ENCODE measurements around the gene RPA3. TPM values are rescaled to one million over a fixed set of nuclear protein-coding genes. Genes with fewer than 3 reads are reported as not detected.

Gene RPA3
- total RNA-seq, 4 donors from 2014 or later = 10.6 to 21.0 (median 14.1) TPM

- H3K27ac ChIP-seq = no peak overlapping the region
Measured at GRCh38 chr7:7720750-7721621, 2.6 kb upstream of the RPA3 start.

GRCh38 chr7:7720193-7720592 lies 1.8 kb upstream of the RPA3 start:
- Histone ChIP-seq H3K27ac (no peak overlapping the region), H3K27me3 (no peaks in the 10 kb centered on the region), H3K4me3 (no peak overlapping the region), H3K4me1 (no peaks in the 10 kb centered on the region), H3K36me3 (peaks cover 0 to 7% of the 10 kb centered on the region in 2 donors), H3K9me3 (no peaks in the 10 kb centered on the region)
- ATAC-seq = no peak
- TF ChIP-seq POLR2A (IDR thresholded peaks at IDR 0.05) (no peak), POLR2AphosphoS5 (IDR thresholded peaks at IDR 0.05) (no peak), CTCF (IDR thresholded peaks at IDR 0.05) (no peak), EP300 (IDR thresholded peaks at IDR 0.05) (no peak)
- WGBS, 2 donors (ENCODE audit: low coverage in 1 of 2) = 73 to 100% methylated on average over 1 of the region's 1 CpG

More at GRCh38 chr7:7720750-7721621, 2.6 kb upstream of the RPA3 start:
- H3K4me1 ChIP-seq = no peaks in the 10 kb centered on the region
- peaks cover 0 to 7% of the 10 kb centered on the region in 2 donors for H3K36me3 ChIP-seq
- no peaks in the 10 kb centered on the region for H3K27me3 ChIP-seq
- WGBS, 2 donors (ENCODE audit: low coverage in 1 of 2) = 92% methylated on average over 3 to 5 of the region's 5 CpGs
- H3K4me3 ChIP-seq = no peak overlapping the region
- no peak for ATAC-seq
- H3K9me3 ChIP-seq = no peaks in the 10 kb centered on the region
- TF ChIP-seq EP300 (IDR thresholded peaks at IDR 0.05) (no peak), POLR2A (IDR thresholded peaks at IDR 0.05) (no peak), POLR2AphosphoS5 (IDR thresholded peaks at IDR 0.05) (no peak), CTCF (IDR thresholded peaks at IDR 0.05) (no peak)

- ATAC-seq = peak; percentile 79
- Histone ChIP-seq H3K27me3 (no peaks in the 10 kb centered on the region), H3K36me3 (peaks cover 0 to 7% of the 10 kb centered on the region in 2 donors), H3K27ac (no peak overlapping the region), H3K4me3 (no peak overlapping the region), H3K9me3 (no peaks in the 10 kb centered on the region), H3K4me1 (no peaks in the 10 kb centered on the region)
- TF ChIP-seq POLR2AphosphoS5 (IDR thresholded peaks at IDR 0.05) (peak; percentile 21), POLR2A (IDR thresholded peaks at IDR 0.05) (no peak)
- 58 to 72% methylated on average over 2 of the region's 2 CpGs for WGBS, 2 donors (ENCODE audit: low coverage in 1 of 2)
Measured at GRCh38 chr7:7719236-7719635, 829 bp upstream of the RPA3 start.

GRCh38 chr7:7713730-7714129 lies 4.7 kb downstream of the RPA3 start:
- no peak overlapping the region for H3K27ac ChIP-seq
- no peaks in the 10 kb centered on the region for H3K27me3 ChIP-seq
- H3K4me3 ChIP-seq = no peak overlapping the region
- no peaks in the 10 kb centered on the region for H3K4me1 ChIP-seq
- H3K36me3 ChIP-seq = no peaks in the 10 kb centered on the region
- 92 to 96% methylated on average over 4 of the region's 4 CpGs for WGBS, 2 donors (ENCODE audit: low coverage in 1 of 2)
- no peak for ATAC-seq
- no peak for TF ChIP-seq POLR2A (IDR thresholded peaks at IDR 0.05)
- no peak for TF ChIP-seq POLR2AphosphoS5 (IDR thresholded peaks at IDR 0.05)
- no peak for TF ChIP-seq EP300 (IDR thresholded peaks at IDR 0.05)
- no peaks in the 10 kb centered on the region for H3K9me3 ChIP-seq

GRCh38 chr7:7710469-7710868 lies 7.9 kb downstream of the RPA3 start:
- ATAC-seq = no peak
- 83 to 89% methylated on average over 2 of the region's 2 CpGs for WGBS, 2 donors (ENCODE audit: low coverage in 1 of 2)
- no peaks in the 10 kb centered on the region for H3K27me3 ChIP-seq
- no peaks in the 10 kb centered on the region for H3K36me3 ChIP-seq
- peaks cover 0 to 16% (median 0%) of the 10 kb centered on the region in 3 donors for H3K4me1 ChIP-seq
- no peak overlapping the region for H3K27ac ChIP-seq
- H3K9me3 ChIP-seq = no peaks in the 10 kb centered on the region
- TF ChIP-seq EP300 (IDR thresholded peaks at IDR 0.05) (no peak), CTCF (IDR thresholded peaks at IDR 0.05) (no peak), POLR2A (IDR thresholded peaks at IDR 0.05) (no peak), POLR2AphosphoS5 (IDR thresholded peaks at IDR 0.05) (no peak)
- H3K4me3 ChIP-seq = no peak overlapping the region

- H3K4me3 ChIP-seq = no peak overlapping the region
- H3K27me3 ChIP-seq = no peaks in the 10 kb centered on the region
- no peak overlapping the region for H3K27ac ChIP-seq
- no peak for TF ChIP-seq POLR2A (IDR thresholded peaks at IDR 0.05)
- no peak for TF ChIP-seq POLR2AphosphoS5 (IDR thresholded peaks at IDR 0.05)
- 75 to 80% methylated on average over 3 of the region's 3 CpGs for WGBS, 2 donors (ENCODE audit: low coverage in 1 of 2)
- H3K9me3 ChIP-seq = no peaks in the 10 kb centered on the region
- ATAC-seq = no peak
- H3K36me3 ChIP-seq = no peaks in the 10 kb centered on the region
- peaks cover 0 to 23% (median 0%) of the 10 kb centered on the region in 3 donors for H3K4me1 ChIP-seq
Measured at GRCh38 chr7:7709291-7709690, 9.1 kb downstream of the RPA3 start.

All from gastroesophageal sphincter (tissue), 4 donors.